Esophagus muscularis mucosa (tissue), 4 donors: ENCODE data around the gene SERPINB5. TPM values are rescaled to one million over a fixed set of nuclear protein-coding genes. Genes with fewer than 3 reads are reported as not detected.

Experiments
- DNase-seq: peaks from one replicate; pipeline ENCODE4 v3.0.0-alpha.2; 2017; ENCODE audit errors: extremely low spot score
- H3K27ac ChIP-seq, 4 donors: fragments of 200-600 bp; sonication (generic); replicated peaks in 1 of 4; 1 replicate in 3 of 4; 2 replicates in 1 of 4; pipeline ENCODE4 v1.5.1; 2016 to 2019; ENCODE audit warnings: mild to moderate bottlenecking in 1 of 4
- H3K27me3 ChIP-seq, 4 donors: fragments of 200-600 bp; sonication (generic); one replicate each; pipeline versions ENCODE4 v1.5.1 to v1.6.0; 2016 to 2019
- H3K36me3 ChIP-seq, 4 donors: fragments of 200-600 bp; sonication (generic); one replicate each; pipeline ENCODE4 v1.5.1; 2016 to 2019
- H3K4me1 ChIP-seq, 4 donors: fragments of 200-600 bp; sonication (generic); one replicate each; pipeline ENCODE4 v1.5.1; 2016 to 2019
- H3K4me3 ChIP-seq, 4 donors: fragments of 200-600 bp; sonication (generic); 1 replicate in 2 of 4; 2 replicates in 2 of 4; pipeline ENCODE4 v1.5.1; 2016 to 2019; ENCODE audit warnings: mild to moderate bottlenecking in 4 of 4, moderate library complexity in 1 of 4
- H3K9me3 ChIP-seq, 4 donors: fragments of 200-600 bp; sonication (generic); 1 replicate in 3 of 4; 2 replicates in 1 of 4; pipeline ENCODE4 v1.5.1; 2016 to 2019
- CTCF ChIP-seq, 3 experiments: fragments of 200-600 bp in 2 of 3; fragments of 450-650 bp in 1 of 3; sonication (generic) in 2 of 3; IDR thresholded peaks; one replicate each; pipeline ENCODE4 v1.5.1; 2017 to 2019; ENCODE audit warnings: antibody characterized with exemption in 3 of 3, mild to moderate bottlenecking in 2 of 3, moderate library complexity in 1 of 3
- EP300 ChIP-seq: sonication (generic); formaldehyde crosslinking; IDR thresholded peaks from one replicate; pipeline ENCODE4 v1.6.1; 2017; ENCODE audit warnings: antibody characterized with exemption
- POLR2A ChIP-seq: fragments of 450-650 bp; IDR thresholded peaks from one replicate; pipeline ENCODE4 v1.6.1; 2017; ENCODE audit warnings: antibody characterized with exemption, moderate library complexity, mild to moderate bottlenecking, low read depth
- POLR2AphosphoS5 ChIP-seq, 2 donors: sonication (generic); formaldehyde crosslinking; IDR thresholded peaks; one replicate each; pipeline ENCODE4 v1.6.1; 2017; ENCODE audit warnings: antibody characterized with exemption in 2 of 2
- WGBS: methylation state at CpG from one replicate; pipeline ENCODE4 v1.1.5; 2018; 5-methylcytosine and 5-hydroxymethylcytosine counted together
- intact Hi-C: fragments of 100-400 bp; cut with DNase I; formaldehyde crosslinking; loops from one replicate; pipeline ENCODE4 v1.15.1; 2023
- total RNA-seq, 4 donors: library from RNA; depleted of rRNA; stranded (reverse); fragments of >200 nt; gene quantifications; one replicate each; pipeline versions ENCODE4 v1.1.0 to v1.2.1, GENCODE V29; 2016

Gene SERPINB5
- total RNA-seq, 4 donors from 2014 or later: not detected

- no peak within 1 kb of the TSS for H3K4me3 ChIP-seq
- TF ChIP-seq POLR2A: no peak
- no peaks in the 10 kb centered on the region for H3K36me3 ChIP-seq
- 57% methylated on average over 1 of the region's 1 CpG for WGBS
- H3K27ac ChIP-seq: no peak within 1 kb of the TSS
- H3K27me3 ChIP-seq: no peaks in the 10 kb centered on the region
- no peaks in the 10 kb centered on the region for H3K4me1 ChIP-seq
- intact Hi-C loops: no loop called here
- no peak for DNase-seq
- no peaks in the 10 kb centered on the region for H3K9me3 ChIP-seq
Observed at GRCh38 chr18:63542069-63542468, 65.3 kb downstream of the SERPINB5 start, which contains the start of gene SERPINB12. Gene SERPINB12, plus strand, starts transcription at chr18:63542369. Its CDS starts 13,791 bp downstream, at chr18:63556160.

- H3K4me1 ChIP-seq: no peaks in the 10 kb centered on the region
- H3K27me3 ChIP-seq: no peaks in the 10 kb centered on the region
- H3K36me3 ChIP-seq: no peaks in the 10 kb centered on the region
- H3K27ac ChIP-seq: no peak overlapping the region
- H3K9me3 ChIP-seq: no peaks in the 10 kb centered on the region
- H3K4me3 ChIP-seq: no peak overlapping the region
- no peak for TF ChIP-seq CTCF (IDR thresholded peaks at IDR 0.05)
- no peak for TF ChIP-seq POLR2A
- TF ChIP-seq EP300: no peak
- TF ChIP-seq POLR2AphosphoS5 (IDR thresholded peaks at IDR 0.05): no peak
- intact Hi-C loops: no loop called here
- WGBS: 81% methylated on average over 2 of the region's 2 CpGs
- DNase-seq: no peak
Observed at GRCh38 chr18:63544017-63544416, 67.3 kb downstream of the SERPINB5 start.

- TF ChIP-seq CTCF (IDR thresholded peaks at IDR 0.05) (no peak), EP300 (no peak), POLR2A (no peak), POLR2AphosphoS5 (IDR thresholded peaks at IDR 0.05) (no peak)
Observed at GRCh38 chr18:63545000-63545399, 68.2 kb downstream of the SERPINB5 start.

GRCh38 chr18:63550068-63550467, 73.3 kb downstream of the SERPINB5 start:
- no peak for DNase-seq
- Histone ChIP-seq H3K27ac (no peak overlapping the region), H3K4me3 (no peak overlapping the region), H3K27me3 (no peaks in the 10 kb centered on the region), H3K9me3 (no peaks in the 10 kb centered on the region), H3K4me1 (peaks cover 0 to 12% (median 10%) of the 10 kb centered on the region in 4 donors), H3K36me3 (no peaks in the 10 kb centered on the region)
- WGBS: 50% methylated on average over 1 of the region's 1 CpG
- intact Hi-C loops: no loop called here
- TF ChIP-seq POLR2AphosphoS5 (IDR thresholded peaks at IDR 0.05): no peak
- TF ChIP-seq EP300: no peak

More at GRCh38 chr18:63545000-63545399, 68.2 kb downstream of the SERPINB5 start:
- 80% methylated on average over 3 of the region's 3 CpGs for WGBS
- Histone ChIP-seq H3K27ac (no peak overlapping the region), H3K4me1 (no peaks in the 10 kb centered on the region), H3K4me3 (no peak overlapping the region), H3K36me3 (no peaks in the 10 kb centered on the region), H3K27me3 (no peaks in the 10 kb centered on the region), H3K9me3 (no peaks in the 10 kb centered on the region)
- no peak for DNase-seq
- intact Hi-C loops: no loop called here

GRCh38 chr18:63551769-63552168, 75.0 kb downstream of the SERPINB5 start:
- no peak for DNase-seq
- TF ChIP-seq EP300 (no peak), POLR2A (no peak), CTCF (IDR thresholded peaks at IDR 0.05) (no peak), POLR2AphosphoS5 (IDR thresholded peaks at IDR 0.05) (no peak)
- Histone ChIP-seq H3K4me1 (peaks cover 0 to 12% (median 10%) of the 10 kb centered on the region in 4 donors), H3K36me3 (no peaks in the 10 kb centered on the region), H3K27me3 (no peaks in the 10 kb centered on the region), H3K9me3 (no peaks in the 10 kb centered on the region), H3K4me3 (no peak overlapping the region), H3K27ac (no peak overlapping the region)
- intact Hi-C loops: no loop called here
- WGBS: 60% methylated on average over 3 of the region's 3 CpGs

- Histone ChIP-seq H3K4me3 (no peak overlapping the region), H3K4me1 (peaks cover 0 to 12% (median 10%) of the 10 kb centered on the region in 4 donors), H3K36me3 (no peaks in the 10 kb centered on the region), H3K27me3 (no peaks in the 10 kb centered on the region), H3K27ac (no peak overlapping the region), H3K9me3 (no peaks in the 10 kb centered on the region)
- WGBS: 89% methylated on average over 2 of the region's 2 CpGs
- intact Hi-C loops: no loop called here
- no peak for DNase-seq
- no peak for TF ChIP-seq POLR2A
- TF ChIP-seq POLR2AphosphoS5 (IDR thresholded peaks at IDR 0.05): no peak
- no peak for TF ChIP-seq CTCF (IDR thresholded peaks at IDR 0.05)
- no peak for TF ChIP-seq EP300
Observed at GRCh38 chr18:63552581-63552980, 75.8 kb downstream of the SERPINB5 start.
